Activated B cell treated with CpG ODN at 0.5 μM for 24 hours (primary cell): ENCODE measurements around the gene YAF2. TPM values are rescaled to one million over a fixed set of nuclear protein-coding genes. Genes with fewer than 3 reads are reported as not detected.
A peak's percentile ranks its signal among the peaks of the same experiment; 100 is the strongest.

Source experiments
- ATAC-seq: fragments of 200-7000 bp; cut with Tn5 transposase; one replicate; pipeline ENCODE4 v1.10.0; 2021; ENCODE audit warnings: low read depth, mild to moderate bottlenecking, moderate library complexity
- CTCF ChIA-PET: fragments of 350-600 bp; sonication (Branson Sonifier 250); formaldehyde crosslinking; loops from one replicate; lab custom pipeline; 2021; ENCODE audit warnings: antibody characterized with exemption; lab: Charles Lee
- POLR2A ChIA-PET: fragments of 350-600 bp; sonication (Branson Sonifier 250); formaldehyde crosslinking; loops from one replicate; lab custom pipeline; 2021; ENCODE audit warnings: antibody characterized with exemption; lab: Charles Lee
- DNase-seq: peaks from one replicate; pipeline ENCODE4 v3.0.0; 2022
- H3K27ac Mint-ChIP-seq: one replicate; pipeline ENCODE4 v1.8.0; 2020; ENCODE audit warnings: mixed read lengths
- H3K27me3 Mint-ChIP-seq: one replicate; pipeline ENCODE4 v1.8.0; 2021; ENCODE audit warnings: mixed read lengths
- H3K36me3 Mint-ChIP-seq: one replicate; pipeline ENCODE4 v1.8.0; 2021; ENCODE audit warnings: low read depth, mixed read lengths
- H3K4me1 Mint-ChIP-seq: one replicate; pipeline ENCODE4 v1.8.0; 2021; ENCODE audit warnings: mixed read lengths
- H3K4me3 Mint-ChIP-seq: one replicate; pipeline ENCODE4 v1.8.0; 2020; ENCODE audit warnings: mild to moderate bottlenecking, mixed read lengths
- H3K9me3 Mint-ChIP-seq: one replicate; pipeline ENCODE4 v1.8.0; 2020; ENCODE audit warnings: mixed read lengths
- intact Hi-C: fragments of 100-400 bp; cut with micrococcal nuclease; formaldehyde crosslinking; loops from one replicate; pipeline ENCODE4 v1.15.1; 2024
- total RNA-seq: library from RNA; stranded (reverse); gene quantifications from 2 replicates; pipeline ENCODE4 v1.2.3, GENCODE V29; 2022
- TF ChIP-seq, protein P1 (sequence below): fragments of 200-600 bp; IDR thresholded peaks from one replicate; pipeline ENCODE4 v1.8.0; 2022; ENCODE audit warnings: antibody characterized with exemption, mild to moderate bottlenecking

Gene YAF2
- total RNA-seq, 1 donor from 2014 or later: 38.5 TPM

DNA sequence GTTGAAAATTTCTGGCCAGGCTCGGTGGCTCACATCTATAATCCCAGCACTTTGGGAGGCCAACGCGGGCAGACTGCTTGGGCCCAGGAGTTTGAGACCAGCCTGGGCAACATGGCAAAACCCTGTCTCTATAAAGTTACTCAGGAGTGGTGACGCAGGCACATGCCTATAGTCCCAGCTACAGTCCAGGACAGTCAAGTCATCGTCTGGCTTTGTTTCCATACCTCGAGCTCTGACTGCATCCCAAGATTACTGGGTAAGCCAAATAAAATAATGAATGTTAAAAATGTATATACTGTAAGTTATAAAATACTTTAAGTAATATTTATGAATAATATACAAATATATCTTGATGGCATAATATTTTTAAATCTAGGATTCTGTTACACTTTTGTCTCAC is 70.3 kb downstream of the YAF2 start:
- ChIA-PET POLR2A (no interaction called here), CTCF (no interaction called here)
- peaks cover 16% of the 10 kb centered on the region for H3K36me3 Mint-ChIP-seq
- H3K9me3 Mint-ChIP-seq: no peaks in the 10 kb centered on the region
- intact Hi-C loops: no loop called here
- DNase-seq (no peak), ATAC-seq (no peak)
- no peak overlapping the region for H3K27ac Mint-ChIP-seq
- TF ChIP-seq, protein P1, sequence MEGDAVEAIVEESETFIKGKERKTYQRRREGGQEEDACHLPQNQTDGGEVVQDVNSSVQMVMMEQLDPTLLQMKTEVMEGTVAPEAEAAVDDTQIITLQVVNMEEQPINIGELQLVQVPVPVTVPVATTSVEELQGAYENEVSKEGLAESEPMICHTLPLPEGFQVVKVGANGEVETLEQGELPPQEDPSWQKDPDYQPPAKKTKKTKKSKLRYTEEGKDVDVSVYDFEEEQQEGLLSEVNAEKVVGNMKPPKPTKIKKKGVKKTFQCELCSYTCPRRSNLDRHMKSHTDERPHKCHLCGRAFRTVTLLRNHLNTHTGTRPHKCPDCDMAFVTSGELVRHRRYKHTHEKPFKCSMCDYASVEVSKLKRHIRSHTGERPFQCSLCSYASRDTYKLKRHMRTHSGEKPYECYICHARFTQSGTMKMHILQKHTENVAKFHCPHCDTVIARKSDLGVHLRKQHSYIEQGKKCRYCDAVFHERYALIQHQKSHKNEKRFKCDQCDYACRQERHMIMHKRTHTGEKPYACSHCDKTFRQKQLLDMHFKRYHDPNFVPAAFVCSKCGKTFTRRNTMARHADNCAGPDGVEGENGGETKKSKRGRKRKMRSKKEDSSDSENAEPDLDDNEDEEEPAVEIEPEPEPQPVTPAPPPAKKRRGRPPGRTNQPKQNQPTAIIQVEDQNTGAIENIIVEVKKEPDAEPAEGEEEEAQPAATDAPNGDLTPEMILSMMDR: no peak
- no peaks in the 10 kb centered on the region for H3K27me3 Mint-ChIP-seq
- peaks cover 22% of the 10 kb centered on the region for H3K4me1 Mint-ChIP-seq
- H3K4me3 Mint-ChIP-seq: no peak overlapping the region

DNA sequence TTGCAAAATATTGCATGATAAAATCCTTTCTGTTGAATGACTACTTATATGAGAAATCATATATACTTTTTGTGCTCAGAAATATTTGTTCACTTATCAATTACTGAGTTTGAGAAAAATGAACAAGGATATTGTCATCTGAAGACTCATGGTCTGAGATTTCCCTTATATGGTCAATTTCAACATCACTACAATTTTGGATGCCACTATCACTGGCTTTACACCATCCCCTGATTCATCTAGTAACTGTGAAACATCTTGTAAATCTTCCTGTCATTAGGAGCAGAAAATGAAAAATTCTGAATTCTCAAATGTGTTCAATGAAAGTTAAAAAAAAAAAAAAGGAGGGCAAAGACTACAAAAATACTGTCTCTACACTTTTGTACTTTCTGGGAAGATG is 71.5 kb downstream of the YAF2 start:
- no peak overlapping the region for H3K27ac Mint-ChIP-seq
- intact Hi-C loops: no loop called here
- H3K27me3 Mint-ChIP-seq: no peaks in the 10 kb centered on the region
- TF ChIP-seq, protein P1: no peak
- H3K4me3 Mint-ChIP-seq: no peak overlapping the region
- no peak for DNase-seq
- CTCF ChIA-PET: interaction anchor here (0.6 kb wide), 1 partner anchor 202 kb away, joined by 3 read pairs; no protein-coding TSS in a partner anchor
- H3K4me1 Mint-ChIP-seq: peaks cover 24% of the 10 kb centered on the region
- POLR2A ChIA-PET: no interaction called here
- peaks cover 17% of the 10 kb centered on the region for H3K36me3 Mint-ChIP-seq
- no peaks in the 10 kb centered on the region for H3K9me3 Mint-ChIP-seq
- no peak for ATAC-seq

DNA sequence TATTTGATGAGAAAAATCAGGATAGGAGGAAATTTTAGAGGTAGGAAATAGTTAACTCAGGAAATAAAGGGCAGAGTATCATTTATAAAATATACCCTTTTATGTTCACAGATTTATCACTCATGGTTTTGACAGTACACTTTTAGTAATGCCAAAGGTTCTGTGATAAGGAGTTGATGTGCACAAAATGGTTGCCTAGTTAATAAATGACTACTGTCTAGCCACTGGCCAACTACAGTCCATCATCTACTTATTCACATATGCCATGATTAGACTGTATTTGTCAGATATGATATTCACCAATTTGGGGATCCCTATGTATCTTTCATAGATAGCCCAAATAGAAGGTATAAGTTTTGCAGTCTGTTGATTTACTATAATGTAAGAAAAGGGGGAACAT is 74.1 kb downstream of the YAF2 start:
- Mint-ChIP-seq H3K4me1 (peaks cover 25% of the 10 kb centered on the region), H3K9me3 (no peaks in the 10 kb centered on the region), H3K27me3 (no peaks in the 10 kb centered on the region), H3K27ac (no peak overlapping the region), H3K4me3 (no peak overlapping the region), H3K36me3 (peaks cover 24% of the 10 kb centered on the region)
- DNase-seq: no peak
- ChIA-PET POLR2A (no interaction called here), CTCF (no interaction called here)
- TF ChIP-seq, protein P1: no peak
- no peak for ATAC-seq
- intact Hi-C loops: loop anchor here (2.0 kb wide), 1 partner anchor 15 kb away; no protein-coding TSS in a partner anchor

DNA sequence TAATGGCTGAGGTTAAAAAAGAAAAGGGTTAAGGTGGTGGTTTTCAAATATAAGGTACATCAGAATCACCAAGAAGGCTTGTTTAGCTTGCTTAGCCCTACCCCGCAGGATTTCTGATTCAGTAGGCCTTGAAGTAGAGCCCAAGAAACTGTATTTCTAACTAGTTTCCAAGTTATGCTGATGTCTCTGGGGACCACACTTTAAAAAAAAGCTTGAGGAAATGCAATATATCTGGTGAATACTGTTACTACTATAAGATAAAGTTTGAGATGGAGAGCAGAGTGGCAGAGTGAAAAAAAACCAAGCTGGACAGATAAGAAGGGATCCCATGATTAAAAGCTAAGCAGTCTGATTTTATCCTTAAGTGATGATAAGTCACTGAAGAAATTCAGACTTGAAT is 75.1 kb downstream of the YAF2 start:
- H3K27ac Mint-ChIP-seq: peak overlapping the region; percentile 1

DNA sequence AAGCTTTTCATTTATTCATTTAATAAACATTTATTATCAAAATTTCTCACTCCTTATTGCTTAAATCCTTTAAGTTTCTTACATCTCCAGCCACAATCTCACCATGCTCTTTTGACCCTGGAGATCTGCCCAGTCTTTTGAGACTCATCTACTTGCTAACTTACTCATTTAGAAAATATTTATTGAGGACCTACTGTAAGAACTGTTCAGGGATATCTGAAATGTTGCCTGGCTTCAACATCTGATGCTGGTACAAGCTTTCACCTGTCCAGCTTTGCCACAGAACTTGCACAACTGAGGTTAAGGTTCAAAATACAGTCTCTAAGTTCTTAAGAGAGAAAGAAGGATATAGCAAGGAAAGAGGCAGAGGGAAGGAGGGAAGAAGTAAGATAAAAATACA is 75.9 kb downstream of the YAF2 start:
- TF ChIP-seq, protein P1: no peak
- POLR2A ChIA-PET: no interaction called here
- CTCF ChIA-PET: no interaction called here
- H3K4me1 Mint-ChIP-seq: peaks cover 25% of the 10 kb centered on the region
- H3K4me3 Mint-ChIP-seq: no peak overlapping the region
- no peaks in the 10 kb centered on the region for H3K27me3 Mint-ChIP-seq
- peaks cover 25% of the 10 kb centered on the region for H3K36me3 Mint-ChIP-seq
- ATAC-seq (no peak), DNase-seq (no peak)
- no peaks in the 10 kb centered on the region for H3K9me3 Mint-ChIP-seq
- intact Hi-C loops: loop anchor here (2.0 kb wide), 1 partner anchor 13 kb away; no protein-coding TSS in a partner anchor
- H3K27ac Mint-ChIP-seq: no peak overlapping the region

More for the DNA sequence above, 75.1 kb downstream of the YAF2 start:
- Mint-ChIP-seq H3K27me3 (no peaks in the 10 kb centered on the region), H3K4me3 (no peak overlapping the region), H3K9me3 (no peaks in the 10 kb centered on the region), H3K4me1 (peaks cover 25% of the 10 kb centered on the region), H3K36me3 (peaks cover 25% of the 10 kb centered on the region)
- CTCF ChIA-PET: no interaction called here
- TF ChIP-seq, protein P1: no peak
- intact Hi-C loops: loop anchor here (2.0 kb wide), 1 partner anchor 14 kb away; no protein-coding TSS in a partner anchor
- ATAC-seq: peak; percentile 42
- DNase-seq: no peak
- POLR2A ChIA-PET: no interaction called here
